Testis (tissue), 3 donors: ENCODE results near the gene PARVB. TPM values are rescaled to one million over a fixed set of nuclear protein-coding genes. Genes with fewer than 3 reads are reported as not detected.

Source experiments
- DNase-seq: peaks from one replicate; pipeline ENCODE4 v3.0.0-alpha.2; 2019
- H3K27ac ChIP-seq, 2 donors: fragments of 200-600 bp; sonication (generic); one replicate each; pipeline ENCODE4 v1.5.1; 2019
- H3K27me3 ChIP-seq: fragments of 200-600 bp; sonication (generic); one replicate; pipeline ENCODE4 v1.5.1; 2019
- H3K36me3 ChIP-seq: fragments of 200-600 bp; sonication (generic); one replicate; pipeline ENCODE4 v1.5.1; 2017; ENCODE audit warnings: low read depth; ENCODE audit errors: missing control alignments
- H3K4me1 ChIP-seq: fragments of 200-600 bp; sonication (generic); one replicate; pipeline ENCODE4 v1.5.1; 2019
- H3K4me3 ChIP-seq, 2 donors: fragments of 200-600 bp; sonication (generic); one replicate each; pipeline ENCODE4 v1.5.1; 2017 to 2019
- H3K9me3 ChIP-seq: fragments of 200-600 bp; sonication (generic); one replicate; pipeline ENCODE4 v1.5.1; 2017
- CTCF ChIP-seq, 3 experiments: fragments of 450-650 bp in 2 of 3; fragments of 200-600 bp in 1 of 3; sonication (generic) in 1 of 3; IDR thresholded peaks; one replicate each; pipeline ENCODE4 v1.5.1; 2016 to 2019; ENCODE audit warnings: antibody characterized with exemption in 3 of 3, mild to moderate bottlenecking in 2 of 3, moderate library complexity in 1 of 3
- POLR2A ChIP-seq: fragments of 450-650 bp; IDR thresholded peaks from one replicate; pipeline ENCODE4 v1.6.1; 2017; ENCODE audit warnings: antibody characterized with exemption, mild to moderate bottlenecking, moderate library complexity
- WGBS, 2 donors: methylation state at CpG; one replicate each; pipeline ENCODE4 v1.1.5; 2018; 5-methylcytosine and 5-hydroxymethylcytosine counted together
- intact Hi-C: fragments of 100-400 bp; cut with DNase I; formaldehyde crosslinking; loops from one replicate; pipeline ENCODE4 v1.15.1; 2023; ENCODE audit warnings: low total_unique reads
- polyA plus RNA-seq: library from polyadenylated mRNA; stranded (reverse); fragments of 350-450 nt; fragmentation: Illumina TruSeq; extraction: RNeasy Lipid Tissue Mini Kit (QIAGEN cat#74804); gene quantifications from one replicate; pipeline ENCODE4 v1.2.3, GENCODE V29; 2014; ENCODE audit warnings: low read depth, low replicate concordance; ENCODE audit not compliant: insufficient read depth
- total RNA-seq, 2 donors: library from RNA; depleted of rRNA; stranded (reverse); fragments of >200 nt; gene quantifications; one replicate each; pipeline ENCODE4 v1.2.3, GENCODE V29; 2016

Gene PARVB
- total and polyA plus RNA-seq, 3 donors from 2014 or later, result 11.6 to 27.5 (median 23.7) TPM

DNA sequence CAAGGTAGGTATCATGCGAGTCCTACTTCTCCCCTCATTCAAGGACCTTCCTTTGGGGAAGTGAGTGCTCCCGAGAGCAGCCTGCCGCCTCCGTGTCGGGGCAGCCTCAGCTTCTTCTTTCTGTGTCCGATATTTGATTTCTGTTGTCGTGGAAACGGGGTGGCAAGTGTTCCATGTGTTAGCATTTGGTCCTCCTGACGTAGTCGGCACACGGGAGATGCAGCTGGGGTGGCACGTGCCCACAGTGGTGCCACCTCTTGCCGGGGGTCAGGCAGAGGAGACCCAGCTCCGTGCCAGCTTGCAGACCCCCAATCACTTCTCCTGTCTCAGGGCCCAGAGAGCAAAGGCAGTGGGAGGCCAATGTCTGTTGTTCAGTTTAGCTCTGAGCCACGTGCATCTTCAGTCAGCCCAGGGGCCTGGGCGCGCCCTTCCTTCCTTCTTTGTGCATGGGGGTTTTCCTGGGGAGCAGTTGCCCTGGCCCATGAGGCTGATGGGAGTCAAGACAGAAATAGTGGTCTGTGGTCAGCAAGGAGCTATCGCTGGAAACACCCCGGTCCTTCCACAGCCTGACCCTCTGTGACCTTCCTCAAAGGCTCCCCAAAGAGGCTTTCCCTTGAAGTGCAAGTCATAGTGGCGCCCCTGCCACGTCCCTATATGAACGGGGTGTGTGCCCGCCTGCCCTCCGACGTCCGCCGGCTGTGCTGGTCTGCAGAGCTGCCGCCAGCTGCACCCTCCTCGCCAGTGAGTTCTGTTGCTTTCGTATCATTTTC lies 44.5 kb downstream of the PARVB start:
- no peaks in the 10 kb centered on the region for H3K4me1 ChIP-seq
- intact Hi-C loops, result no loop called here
- TF ChIP-seq CTCF (IDR thresholded peaks at IDR 0.05) (no peak), POLR2A (no peak)
- no peak overlapping the region for H3K4me3 ChIP-seq
- H3K27me3 ChIP-seq, result no peaks in the 10 kb centered on the region
- WGBS, 2 donors, result 87 to 88% methylated on average over 23 to 30 of the region's 30 CpGs
- no peak overlapping the region for H3K27ac ChIP-seq
- no peak for DNase-seq
- no peaks in the 10 kb centered on the region for H3K36me3 ChIP-seq
- H3K9me3 ChIP-seq, result no peaks in the 10 kb centered on the region

DNA sequence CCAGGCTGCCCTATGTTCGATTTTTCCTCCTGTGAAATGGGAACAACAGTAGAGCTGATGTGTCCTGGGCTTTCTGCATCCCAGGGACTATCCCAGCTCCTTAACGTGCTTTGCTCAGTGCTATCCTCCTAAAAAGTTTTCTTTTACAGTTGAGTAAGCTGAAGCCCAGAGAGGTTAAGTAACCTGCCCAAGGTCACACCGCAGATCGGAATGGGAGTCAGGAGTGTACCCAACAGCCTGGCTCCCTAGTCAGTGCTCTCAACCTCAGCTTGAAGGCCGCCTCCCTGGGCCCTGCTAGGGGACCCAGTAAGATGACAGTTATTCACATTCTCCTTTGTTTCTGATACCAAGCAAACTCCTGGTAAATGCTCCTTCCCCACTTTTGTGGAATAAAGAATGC lies 45.9 kb downstream of the PARVB start:
- WGBS, 2 donors, result 89 to 96% methylated on average over 5 of the region's 5 CpGs
- Histone ChIP-seq H3K9me3 (no peaks in the 10 kb centered on the region), H3K36me3 (no peaks in the 10 kb centered on the region), H3K4me1 (no peaks in the 10 kb centered on the region), H3K27me3 (no peaks in the 10 kb centered on the region), H3K4me3 (no peak overlapping the region), H3K27ac (no peak overlapping the region)
- TF ChIP-seq CTCF (IDR thresholded peaks at IDR 0.05) (no peak), POLR2A (no peak)
- intact Hi-C loops, result no loop called here
- DNase-seq, result no peak

DNA sequence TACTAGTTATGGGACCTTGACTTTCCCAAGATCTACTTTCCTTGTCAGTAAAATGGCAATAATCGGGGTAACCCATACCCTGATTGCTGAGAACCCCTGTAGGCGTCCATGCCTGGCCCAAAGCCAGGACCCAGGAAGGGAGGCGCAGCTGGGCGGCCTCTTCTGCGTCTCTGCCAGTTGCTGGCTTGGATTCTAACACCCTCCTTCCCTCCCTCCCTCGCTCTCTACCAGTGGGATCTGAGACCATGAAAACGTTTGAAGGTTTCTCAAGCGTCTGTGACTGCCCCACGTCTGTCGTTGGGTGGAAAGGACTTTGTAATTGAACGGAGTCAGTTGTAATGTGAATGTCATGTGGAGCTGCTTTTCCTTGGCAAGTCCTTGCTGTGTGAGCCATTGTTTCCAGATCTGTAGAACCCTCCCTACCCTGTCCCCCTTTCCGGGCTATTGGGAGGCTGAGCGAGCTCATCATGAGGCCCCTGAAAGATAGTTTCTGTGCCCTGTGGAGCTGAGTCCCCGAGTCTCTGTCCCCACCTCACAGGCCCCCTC lies 47.8 kb downstream of the PARVB start:
- Histone ChIP-seq H3K9me3 (no peaks in the 10 kb centered on the region), H3K4me3 (no peak overlapping the region), H3K4me1 (no peaks in the 10 kb centered on the region), H3K36me3 (no peaks in the 10 kb centered on the region), H3K27ac (no peak overlapping the region), H3K27me3 (no peaks in the 10 kb centered on the region)
- 86 to 87% methylated on average over 14 of the region's 14 CpGs for WGBS, 2 donors
- no peak for DNase-seq
- TF ChIP-seq CTCF (IDR thresholded peaks at IDR 0.05) (no peak), POLR2A (no peak)
- intact Hi-C loops, result no loop called here

GRCh38 chr22:44074337-44074984 lies 50.4 kb downstream of the PARVB start:
- DNase-seq, result no peak
- 89% methylated on average over 5 to 11 of the region's 11 CpGs for WGBS, 2 donors
- H3K9me3 ChIP-seq, result no peaks in the 10 kb centered on the region
- no peaks in the 10 kb centered on the region for H3K4me1 ChIP-seq
- intact Hi-C loops, result no loop called here
- H3K27ac ChIP-seq, result no peak overlapping the region
- TF ChIP-seq POLR2A, result no peak
- H3K4me3 ChIP-seq, result no peak overlapping the region
- H3K36me3 ChIP-seq, result no peaks in the 10 kb centered on the region
- H3K27me3 ChIP-seq, result no peaks in the 10 kb centered on the region

DNA sequence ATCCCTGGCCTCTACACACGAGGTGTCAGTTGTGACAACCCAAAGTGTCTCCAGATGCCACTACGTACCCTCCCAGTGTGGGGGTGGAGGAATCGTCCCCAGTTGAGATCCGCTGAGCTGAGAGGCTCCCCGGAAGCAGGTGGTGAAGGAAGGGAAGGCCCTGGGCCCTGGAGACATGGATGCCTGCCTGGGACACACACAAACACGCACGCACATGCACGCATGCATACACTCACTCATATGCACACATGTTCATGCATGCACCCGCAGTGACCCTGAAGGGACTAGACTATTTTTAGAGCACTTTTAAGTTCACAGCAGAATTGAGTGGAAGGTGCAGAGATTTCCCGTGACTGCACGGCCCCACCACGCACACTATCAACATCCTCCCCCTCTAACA lies 50.9 kb downstream of the PARVB start:
- H3K4me1 ChIP-seq, result no peaks in the 10 kb centered on the region
- no peak overlapping the region for H3K27ac ChIP-seq
- no peak for DNase-seq
- no peak overlapping the region for H3K4me3 ChIP-seq
- no peaks in the 10 kb centered on the region for H3K9me3 ChIP-seq
- no peaks in the 10 kb centered on the region for H3K36me3 ChIP-seq
- TF ChIP-seq POLR2A (no peak), CTCF (IDR thresholded peaks at IDR 0.05) (no peak)
- H3K27me3 ChIP-seq, result no peaks in the 10 kb centered on the region
- intact Hi-C loops, result no loop called here
- WGBS, 2 donors, result 83 to 89% methylated on average over 9 to 12 of the region's 12 CpGs
